Measurements from ENCODE around the gene ACSS1. TPM values are rescaled to one million over a fixed set of nuclear protein-coding genes. Genes with fewer than 3 reads are reported as not detected.

The ACSS1 gene
- polyA plus RNA-seq, 2 of the 4 experiments (the other 2 are of a cell fraction) = 7.2 to 7.6 TPM

DNA sequence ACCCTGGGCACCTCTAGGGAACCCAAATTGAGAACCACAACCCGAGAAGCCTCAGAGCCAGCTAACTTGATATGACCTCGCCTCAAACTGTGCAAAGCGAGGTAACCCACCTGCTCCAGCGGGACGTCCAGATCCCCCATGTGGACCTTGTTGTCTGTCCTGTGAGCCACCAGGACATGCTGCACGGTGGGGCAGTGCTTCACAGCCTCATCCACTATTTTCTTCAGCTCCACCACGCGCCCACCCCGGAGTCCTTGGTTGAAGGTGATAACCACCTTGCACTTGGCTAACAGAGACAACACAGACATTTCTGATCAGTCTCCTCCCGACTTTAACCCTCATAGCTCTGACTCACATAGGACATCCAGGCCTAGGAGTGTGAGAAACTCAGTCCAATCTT lies 34.6 kb downstream of the ACSS1 start:
- H3K4me2 ChIP-seq = no peak overlapping the region
- ATAC-seq = no peak
- no peak for TF ChIP-seq FOSL2 (IDR thresholded peaks at IDR 0.05)
- TF ChIP-seq FOSL2 (CRISPR knock-in tag; IDR thresholded peaks at IDR 0.05) = no peak
- no peak for TF ChIP-seq ZNF302 (CRISPR knock-in tag; IDR thresholded peaks at IDR 0.05)
- TF ChIP-seq, protein P1, sequence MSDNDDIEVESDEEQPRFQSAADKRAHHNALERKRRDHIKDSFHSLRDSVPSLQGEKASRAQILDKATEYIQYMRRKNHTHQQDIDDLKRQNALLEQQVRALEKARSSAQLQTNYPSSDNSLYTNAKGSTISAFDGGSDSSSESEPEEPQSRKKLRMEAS (IDR thresholded peaks at IDR 0.05) = no peak
- no peak for TF ChIP-seq KDM1A (IDR thresholded peaks at IDR 0.05; ENCODE audit: low read depth)
- TF ChIP-seq ZFP36 (IDR thresholded peaks at IDR 0.05; ENCODE audit: borderline replicate concordance, partially characterized antibody) = no peak
- TF ChIP-seq SREBF2 (IDR thresholded peaks at IDR 0.05) = no peak
- TF ChIP-seq HEYL (CRISPR knock-in tag; IDR thresholded peaks at IDR 0.05) = no peak
- no peak for TF ChIP-seq KDM5A (IDR thresholded peaks at IDR 0.05)
- TF ChIP-seq CHD2 (IDR thresholded peaks at IDR 0.05; ENCODE audit: low read length, partially characterized antibody) = no peak
- no peak for FAIRE-seq
- ChIA-PET POLR2A (no interaction called here), CTCF (interaction anchor here (1.0 to 3.5 kb wide), 4 partner anchors 9 to 156 kb away, joined by 3 to 11 read pairs (median 4); no protein-coding TSS in a partner anchor)
- no peaks in the 10 kb centered on the region for H3K9me3 ChIP-seq
- 83% methylated on average over 9 of the region's 10 CpGs for WGBS (ENCODE audit: missing lambda C conversion rate)
- H3K27ac ChIP-seq = no peak overlapping the region
- H3K4me3 ChIP-seq = no peak overlapping the region
- no peaks in the 10 kb centered on the region for H3K4me1 ChIP-seq
- DNase-seq (ENCODE audit: low read depth in 1 of 2, low spot score in 1 of 2) = no peak

DNA sequence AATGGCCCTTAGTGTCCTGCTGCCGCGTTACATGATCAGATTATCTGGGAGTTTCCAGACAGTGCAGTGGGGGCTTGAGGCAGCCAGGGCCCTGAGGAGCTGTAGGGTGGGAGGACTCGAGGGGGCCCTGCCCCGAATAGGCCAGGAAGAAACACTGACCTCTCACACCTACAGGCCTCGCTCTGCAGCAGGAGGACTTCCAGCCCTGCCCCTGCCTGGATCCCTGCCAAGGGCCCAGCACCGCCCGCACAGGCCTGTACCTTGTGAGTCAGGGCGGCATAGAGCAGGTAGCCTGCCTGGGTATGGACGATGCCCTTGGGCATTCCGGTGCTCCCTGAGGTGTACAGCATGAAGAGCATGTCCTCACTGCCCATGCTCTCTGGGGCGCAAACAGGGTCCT lies 35.3 kb downstream of the ACSS1 start:
- no peak overlapping the region for H3K27ac ChIP-seq
- 82% methylated on average over 11 of the region's 11 CpGs for WGBS (ENCODE audit: missing lambda C conversion rate)
- no peak overlapping the region for H3K4me3 ChIP-seq
- DNase-seq (ENCODE audit: low read depth in 1 of 2, low spot score in 1 of 2) = no peak
- FAIRE-seq = no peak
- no peaks in the 10 kb centered on the region for H3K4me1 ChIP-seq
- H3K4me2 ChIP-seq = no peak overlapping the region
- no peak for ATAC-seq
- ChIA-PET CTCF (interaction anchor here (1.1 to 3.5 kb wide), 3 partner anchors 10 to 100 kb away, joined by 3 to 11 read pairs (median 4); no protein-coding TSS in a partner anchor), POLR2A (no interaction called here)
- H3K9me3 ChIP-seq = no peaks in the 10 kb centered on the region
- no peak for TF ChIP-seq ZNF302 (CRISPR knock-in tag; IDR thresholded peaks at IDR 0.05)
- TF ChIP-seq KDM5A (IDR thresholded peaks at IDR 0.05) = no peak
- TF ChIP-seq CEBPB (IDR thresholded peaks at IDR 0.05) = no peak

DNA sequence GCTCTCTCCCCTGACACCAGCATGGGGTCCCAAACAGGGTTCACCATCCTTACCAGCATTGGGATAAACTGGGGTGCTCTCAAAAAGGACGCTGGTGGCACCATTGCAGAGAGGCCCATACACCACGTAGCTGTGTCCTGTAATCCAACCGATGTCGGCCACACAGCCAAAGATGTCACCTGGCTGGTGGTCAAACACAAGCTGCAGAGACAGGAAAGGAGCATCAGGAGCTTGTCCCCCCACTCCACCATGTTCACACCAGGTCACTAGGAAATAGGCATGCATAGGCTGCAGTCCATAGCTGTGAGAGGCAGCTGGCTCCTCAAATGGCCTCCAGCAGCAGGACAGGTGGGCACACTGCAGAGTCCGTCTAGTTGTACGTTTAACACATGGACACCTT lies 36.6 kb downstream of the ACSS1 start:
- DNase-seq (ENCODE audit: low read depth in 1 of 2, low spot score in 1 of 2) (no peak), FAIRE-seq (no peak), ATAC-seq (no peak)
- H3K4me3 ChIP-seq = no peak overlapping the region
- CTCF ChIA-PET = no interaction called here
- no peak for TF ChIP-seq CBX8 (IDR thresholded peaks at IDR 0.05)
- TF ChIP-seq SMC3 (IDR thresholded peaks at IDR 0.05) = no peak
- no peak for TF ChIP-seq CHD4 (IDR thresholded peaks at IDR 0.05; ENCODE audit: borderline replicate concordance)
- no peak for TF ChIP-seq FOSL2 (IDR thresholded peaks at IDR 0.05)
- no peak for TF ChIP-seq FOSL2 (CRISPR knock-in tag; IDR thresholded peaks at IDR 0.05)
- no peak for TF ChIP-seq KDM1A (IDR thresholded peaks at IDR 0.05; ENCODE audit: low read depth)
- TF ChIP-seq KDM5A (IDR thresholded peaks at IDR 0.05) = no peak
- TF ChIP-seq RARB (CRISPR knock-in tag; IDR thresholded peaks at IDR 0.05) = no peak
- TF ChIP-seq, protein P2, sequence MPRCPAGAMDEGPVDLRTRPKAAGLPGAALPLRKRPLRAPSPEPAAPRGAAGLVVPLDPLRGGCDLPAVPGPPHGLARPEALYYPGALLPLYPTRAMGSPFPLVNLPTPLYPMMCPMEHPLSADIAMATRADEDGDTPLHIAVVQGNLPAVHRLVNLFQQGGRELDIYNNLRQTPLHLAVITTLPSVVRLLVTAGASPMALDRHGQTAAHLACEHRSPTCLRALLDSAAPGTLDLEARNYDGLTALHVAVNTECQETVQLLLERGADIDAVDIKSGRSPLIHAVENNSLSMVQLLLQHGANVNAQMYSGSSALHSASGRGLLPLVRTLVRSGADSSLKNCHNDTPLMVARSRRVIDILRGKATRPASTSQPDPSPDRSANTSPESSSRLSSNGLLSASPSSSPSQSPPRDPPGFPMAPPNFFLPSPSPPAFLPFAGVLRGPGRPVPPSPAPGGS (IDR thresholded peaks at IDR 0.05) = no peak
- TF ChIP-seq NR3C1 (IDR thresholded peaks at IDR 0.05) = no peak
- no peaks in the 10 kb centered on the region for H3K4me1 ChIP-seq
- H3K27ac ChIP-seq = no peak overlapping the region
- no peaks in the 10 kb centered on the region for H3K9me3 ChIP-seq
- POLR2A ChIA-PET = no interaction called here
- 90% methylated on average over 6 of the region's 6 CpGs for WGBS (ENCODE audit: missing lambda C conversion rate)
- H3K4me2 ChIP-seq = no peak overlapping the region

DNA sequence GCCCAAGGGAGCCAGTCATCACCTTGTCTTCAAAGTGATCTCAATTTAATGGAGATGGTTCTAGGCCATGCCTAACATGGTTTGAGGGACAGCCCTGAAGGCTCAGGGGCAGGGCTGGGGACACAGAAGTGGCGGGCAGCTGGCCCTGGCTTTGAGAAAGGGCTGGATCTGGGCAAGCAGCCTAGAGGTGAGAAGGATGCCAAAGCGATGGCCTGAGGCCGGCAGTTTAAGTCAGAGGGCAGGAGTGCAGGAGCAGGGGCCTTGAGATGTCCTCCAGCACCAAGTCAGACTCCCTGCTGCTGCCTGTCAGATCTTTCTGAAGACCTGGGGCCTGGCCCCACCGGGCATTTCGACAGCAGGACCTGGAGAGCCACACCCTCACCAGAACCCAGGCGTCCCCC lies 37.0 kb downstream of the ACSS1 start:
- DNase-seq (ENCODE audit: low read depth in 1 of 2, low spot score in 1 of 2) (no peak), ATAC-seq (no peak), FAIRE-seq (no peak)
- POLR2A ChIA-PET = no interaction called here
- TF ChIP-seq, protein P3, sequence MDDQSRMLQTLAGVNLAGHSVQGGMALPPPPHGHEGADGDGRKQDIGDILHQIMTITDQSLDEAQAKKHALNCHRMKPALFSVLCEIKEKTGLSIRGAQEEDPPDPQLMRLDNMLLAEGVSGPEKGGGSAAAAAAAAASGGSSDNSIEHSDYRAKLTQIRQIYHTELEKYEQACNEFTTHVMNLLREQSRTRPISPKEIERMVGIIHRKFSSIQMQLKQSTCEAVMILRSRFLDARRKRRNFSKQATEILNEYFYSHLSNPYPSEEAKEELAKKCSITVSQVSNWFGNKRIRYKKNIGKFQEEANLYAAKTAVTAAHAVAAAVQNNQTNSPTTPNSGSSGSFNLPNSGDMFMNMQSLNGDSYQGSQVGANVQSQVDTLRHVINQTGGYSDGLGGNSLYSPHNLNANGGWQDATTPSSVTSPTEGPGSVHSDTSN (IDR thresholded peaks at IDR 0.05) = no peak
- TF ChIP-seq EHF (CRISPR knock-in tag; IDR thresholded peaks at IDR 0.05) = no peak
- no peak for TF ChIP-seq HDAC2 (IDR thresholded peaks at IDR 0.05)
- no peak for TF ChIP-seq ZC3H11A (IDR thresholded peaks at IDR 0.05)
- no peak for TF ChIP-seq HOXA7 (CRISPR knock-in tag; IDR thresholded peaks at IDR 0.05)
- H3K27ac ChIP-seq = no peak overlapping the region
- no peaks in the 10 kb centered on the region for H3K4me1 ChIP-seq
- CTCF ChIA-PET = interaction anchor here (1.3 kb wide), 1 partner anchor 167 kb away, joined by 3 read pairs; no protein-coding TSS in a partner anchor
- WGBS (ENCODE audit: missing lambda C conversion rate) = 91% methylated on average over 6 of the region's 6 CpGs
- no peak overlapping the region for H3K4me3 ChIP-seq
- H3K4me2 ChIP-seq = no peak overlapping the region
- H3K9me3 ChIP-seq = no peaks in the 10 kb centered on the region

Measured in A549 (cell line).